Activated CD4-positive, alpha-beta T cell treated with anti-CD3 and anti-CD28 coated beads, Interleukin-2, amount 10 ng/mL, durations not matched to agents 7 days and 5 days (primary cell): ENCODE measurements around the gene ANAPC10. TPM values are rescaled to one million over a fixed set of nuclear protein-coding genes. Genes with fewer than 3 reads are reported as not detected.
"Not testable (repeated sequence)": the region's sequence is repeated elsewhere in the genome, so short reads cannot be mapped to it uniquely, and the experiment has no call there.

Experiments
- CTCF ChIA-PET: fragments of 350-600 bp; sonication (Branson Sonifier 250); formaldehyde crosslinking; loops from one replicate; lab custom pipeline; 2021; ENCODE audit warnings: antibody characterized with exemption; lab: Charles Lee
- POLR2A ChIA-PET: fragments of 350-600 bp; sonication (Branson Sonifier 250); formaldehyde crosslinking; loops from one replicate; lab custom pipeline; 2021; ENCODE audit warnings: antibody characterized with exemption; lab: Charles Lee
- DNase-seq: peaks from one replicate; pipeline ENCODE4 v3.0.0-alpha.2; 2020
- H3K27ac Mint-ChIP-seq: one replicate; pipeline ENCODE4 v1.8.0; 2021; ENCODE audit warnings: mild to moderate bottlenecking, moderate library complexity, mixed read lengths
- H3K27me3 Mint-ChIP-seq: one replicate; pipeline ENCODE4 v1.8.0; 2021; ENCODE audit warnings: mixed read lengths
- H3K36me3 Mint-ChIP-seq: one replicate; pipeline ENCODE4 v1.8.0; 2021; ENCODE audit warnings: low read depth, mixed read lengths
- H3K4me1 Mint-ChIP-seq: one replicate; pipeline ENCODE4 v1.8.0; 2021; ENCODE audit warnings: mixed read lengths
- H3K4me3 Mint-ChIP-seq: one replicate; pipeline ENCODE4 v1.8.0; 2021; ENCODE audit warnings: mild to moderate bottlenecking, moderate library complexity, mixed read lengths
- H3K9me3 Mint-ChIP-seq: one replicate; pipeline ENCODE4 v1.8.0; 2021; ENCODE audit warnings: mixed read lengths
- total RNA-seq, 2 experiments: library from RNA; stranded (reverse); gene quantifications; one replicate each; pipeline ENCODE4 v1.2.3, GENCODE V29; 2021

ANAPC10 gene, protein sequence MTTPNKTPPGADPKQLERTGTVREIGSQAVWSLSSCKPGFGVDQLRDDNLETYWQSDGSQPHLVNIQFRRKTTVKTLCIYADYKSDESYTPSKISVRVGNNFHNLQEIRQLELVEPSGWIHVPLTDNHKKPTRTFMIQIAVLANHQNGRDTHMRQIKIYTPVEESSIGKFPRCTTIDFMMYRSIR
- 10 to 100 TPM; 23.5 to 25.4 TPM for total RNA-seq

DNA sequence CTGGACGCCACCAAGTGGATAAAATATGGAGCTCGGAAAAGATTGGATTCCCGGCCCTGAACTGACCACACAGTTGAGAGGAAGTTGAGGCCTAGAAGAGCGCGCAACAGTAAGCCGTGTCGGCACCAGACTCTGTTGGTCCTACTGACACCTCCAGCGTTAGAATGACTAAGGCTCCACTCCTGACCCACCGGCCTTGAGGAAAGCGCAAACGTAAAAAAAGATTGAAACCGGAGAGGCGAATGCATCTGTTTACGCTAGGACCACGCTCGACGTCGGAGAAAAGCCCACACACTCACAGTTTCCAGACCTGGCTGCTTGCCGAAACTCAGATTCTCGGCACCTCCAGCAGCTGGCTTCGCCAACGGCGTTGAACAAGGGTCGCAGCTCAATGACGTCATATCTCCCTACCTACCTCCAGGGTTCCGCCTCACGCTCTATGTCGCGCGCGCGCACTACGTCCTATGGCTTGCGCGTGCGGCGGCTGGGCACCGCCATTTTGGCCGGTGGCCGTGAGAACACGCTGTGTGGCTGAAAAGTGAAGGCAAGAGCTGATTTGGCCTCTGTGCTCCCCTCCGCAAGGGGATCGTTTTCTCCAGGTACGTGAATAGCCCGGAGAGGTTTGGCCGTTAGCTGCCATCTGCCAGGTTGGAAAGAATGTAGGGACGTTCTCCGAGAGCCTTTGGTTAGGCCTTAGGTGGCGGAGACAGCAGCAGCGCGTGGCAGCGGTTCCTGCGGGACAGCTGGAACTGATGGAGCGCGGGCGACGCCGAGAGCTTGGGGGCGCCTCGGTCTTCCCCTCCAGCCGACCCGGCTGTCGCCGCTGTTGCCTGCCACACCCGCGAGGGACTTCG is at the start of gene ANAPC10, which contains the start of gene ABCE1:
Gene ANAPC10, minus strand, starts transcription at position 376 of the 854 bp plus-strand sequence. CDS start 2,097 bp downstream, outside the sequence.
Gene ABCE1, plus strand, starts transcription at position 491 of the 854 bp plus-strand sequence. CDS start 6,102 bp downstream, outside the sequence.
- Mint-ChIP-seq H3K4me3 (peak within 1 kb of the TSS; percentile 94), H3K4me1 (peaks cover 30% of the 10 kb centered on the region)

DNA sequence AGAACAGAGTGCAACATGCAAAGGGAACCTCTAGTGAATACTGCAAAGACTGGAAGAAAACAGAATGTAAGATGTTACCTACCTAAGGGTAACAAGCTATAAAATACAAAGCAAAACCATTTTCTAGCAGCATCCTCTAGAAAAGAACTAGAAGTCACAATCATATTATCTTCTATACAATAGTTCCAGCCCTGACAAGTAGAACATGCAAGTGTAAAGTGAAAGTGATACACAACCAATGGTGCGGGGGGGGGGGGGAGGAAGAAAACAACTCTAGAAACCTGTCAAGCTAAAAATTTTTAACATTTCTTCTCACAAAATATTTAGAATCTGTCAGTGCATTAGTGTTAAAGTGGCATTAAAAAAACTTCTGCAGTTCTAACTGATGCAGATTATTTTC is 38.2 kb upstream of the ANAPC10 start:
- H3K9me3 Mint-ChIP-seq, H3K27me3 Mint-ChIP-seq, DNase-seq, POLR2A ChIA-PET, CTCF ChIA-PET: not testable (repeated sequence)
- Mint-ChIP-seq H3K4me3 (peak overlapping the region; percentile 2), H3K27ac (peak overlapping the region; percentile 74), H3K36me3 (peaks cover 69% of the 10 kb centered on the region), H3K4me1 (peaks cover 60% of the 10 kb centered on the region)

More for the DNA sequence above, at the start of gene ANAPC10, which contains the start of gene ABCE1:
- ChIA-PET POLR2A (interaction anchor here (0.7 kb wide), 1 partner anchor 487 kb away, joined by 3 read pairs; no protein-coding TSS in a partner anchor), CTCF (interaction anchor here (0.6 to 2.4 kb wide), 7 partner anchors 11 to 166 kb away, joined by 3 to 13 read pairs (median 5); no protein-coding TSS in a partner anchor)
- H3K27ac Mint-ChIP-seq = peak within 1 kb of the TSS; percentile 98
- peaks cover 28% of the 10 kb centered on the region for H3K36me3 Mint-ChIP-seq
- DNase-seq = peak; percentile 97
- no peaks in the 10 kb centered on the region for H3K27me3 Mint-ChIP-seq
- H3K9me3 Mint-ChIP-seq = peaks cover 5% of the 10 kb centered on the region

DNA sequence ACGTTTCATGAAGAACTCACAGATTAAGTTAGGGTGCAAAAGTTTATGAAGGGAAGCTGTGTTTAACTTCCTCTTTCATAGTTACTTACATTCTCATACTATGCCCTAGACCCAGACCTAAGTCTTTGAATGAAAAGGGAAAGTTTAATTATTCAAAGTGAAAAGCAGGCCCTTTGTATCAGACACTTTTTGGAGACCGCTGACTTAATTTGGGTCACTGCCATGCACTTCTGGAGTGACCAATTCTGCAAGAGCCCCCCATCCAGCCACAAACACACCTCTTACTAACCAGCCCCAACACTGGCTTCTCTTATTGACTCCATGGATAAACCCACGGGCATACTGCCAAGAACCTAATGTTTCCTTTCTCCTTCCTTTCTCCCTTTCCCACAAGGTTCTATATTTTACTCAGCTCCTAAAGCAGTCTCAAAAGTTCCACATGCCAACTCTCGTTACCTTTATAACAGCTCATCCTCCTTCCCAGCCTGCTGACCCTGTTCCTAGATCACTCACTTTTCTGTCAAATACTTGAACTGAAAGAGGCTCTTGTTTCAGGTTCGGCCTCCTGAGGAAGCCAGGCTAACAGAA is 34.6 kb upstream of the ANAPC10 start:
- Mint-ChIP-seq H3K36me3 (peaks cover 71% of the 10 kb centered on the region), H3K27me3 (no peaks in the 10 kb centered on the region), H3K4me3 (no peak overlapping the region), H3K9me3 (peaks cover 2% of the 10 kb centered on the region), H3K27ac (peak overlapping the region; percentile 77), H3K4me1 (peaks cover 80% of the 10 kb centered on the region)
- DNase-seq = no peak
- POLR2A ChIA-PET = no interaction called here
- CTCF ChIA-PET = interaction anchor here (0.9 kb wide), 1 partner anchor 10 kb away, joined by 3 read pairs; no protein-coding TSS in a partner anchor

DNA sequence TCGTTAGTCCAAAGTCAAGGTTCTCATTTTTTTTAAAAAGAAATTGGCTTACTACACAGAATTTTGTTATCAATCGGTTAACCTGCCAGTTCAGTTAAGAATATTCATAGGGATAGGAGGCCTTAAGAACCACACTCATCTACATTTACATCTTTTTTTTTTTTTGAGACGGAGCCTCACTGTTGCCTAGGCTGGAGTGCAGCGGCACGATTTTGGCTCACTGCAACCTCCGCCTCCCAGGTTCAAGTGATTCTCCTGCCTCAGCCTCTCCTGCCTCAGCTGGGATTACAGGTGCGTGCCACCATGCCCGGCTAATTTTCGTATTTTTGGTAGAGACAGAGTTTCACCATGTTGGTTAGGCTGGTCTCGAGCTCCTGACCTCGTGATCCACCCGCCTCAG is 33.9 kb upstream of the ANAPC10 start:
- Mint-ChIP-seq H3K4me1 (peaks cover 78% of the 10 kb centered on the region), H3K4me3 (no peak overlapping the region), H3K27me3 (no peaks in the 10 kb centered on the region), H3K36me3 (peaks cover 69% of the 10 kb centered on the region), H3K9me3 (peaks cover 2% of the 10 kb centered on the region), H3K27ac (no peak overlapping the region)
- DNase-seq = no peak
- ChIA-PET CTCF (interaction anchor here (0.9 kb wide), 1 partner anchor 10 kb away, joined by 3 read pairs; no protein-coding TSS in a partner anchor), POLR2A (no interaction called here)

DNA sequence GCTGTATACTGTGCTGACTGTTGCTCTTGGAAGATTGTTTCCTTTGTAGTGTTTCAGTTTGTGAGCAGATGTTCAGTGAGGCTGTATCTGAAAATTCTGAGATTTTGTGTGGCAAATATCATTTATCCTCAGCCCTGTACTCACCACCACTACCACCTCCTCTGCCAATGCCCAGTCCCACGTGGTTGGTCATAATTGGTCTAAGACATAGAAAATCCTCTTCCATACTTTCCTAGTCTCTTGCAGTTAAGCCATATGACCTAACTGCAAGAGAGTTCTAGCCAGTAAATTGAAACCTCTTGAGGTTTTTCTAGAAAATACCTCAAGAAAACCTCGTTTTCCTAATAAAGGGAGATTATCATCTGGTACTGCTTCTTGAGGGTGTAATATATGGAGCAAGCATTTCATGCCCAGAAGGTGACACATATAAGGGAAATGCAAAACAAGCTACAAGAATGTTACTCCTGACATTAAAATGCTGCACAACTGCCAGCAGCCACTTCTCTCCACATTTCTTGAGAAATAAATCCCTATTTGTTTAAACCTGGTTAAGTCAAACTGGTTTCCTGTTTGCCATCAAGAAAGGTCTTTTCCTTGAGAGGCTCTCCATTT is 32.9 kb upstream of the ANAPC10 start:
- Mint-ChIP-seq H3K4me1 (peaks cover 80% of the 10 kb centered on the region), H3K4me3 (peak overlapping the region; percentile 43), H3K9me3 (peaks cover 2% of the 10 kb centered on the region), H3K27me3 (no peaks in the 10 kb centered on the region), H3K27ac (peak overlapping the region; percentile 85), H3K36me3 (peaks cover 74% of the 10 kb centered on the region)
- DNase-seq = no peak
- ChIA-PET POLR2A (no interaction called here), CTCF (no interaction called here)

DNA sequence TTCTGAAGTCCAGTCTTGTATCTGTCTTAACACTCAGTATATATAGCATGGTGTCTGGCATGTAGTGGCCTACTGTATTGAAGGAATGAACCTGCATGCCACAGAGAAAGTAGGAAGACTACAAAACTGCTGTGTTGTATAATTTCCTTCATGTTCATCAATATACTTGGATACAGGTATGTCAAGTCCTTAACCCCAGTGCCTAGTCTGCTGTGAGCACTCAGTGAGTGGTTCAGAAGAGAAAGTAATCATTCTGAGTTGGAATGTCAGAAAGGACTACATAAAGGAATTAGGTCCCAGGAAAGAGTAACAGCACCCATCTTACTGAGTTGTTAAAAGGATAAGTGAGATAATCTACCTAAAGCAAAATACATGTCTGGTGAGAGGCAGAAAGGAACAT is 32.1 kb upstream of the ANAPC10 start:
- no peak overlapping the region for H3K4me3 Mint-ChIP-seq
- POLR2A ChIA-PET = no interaction called here

DNA sequence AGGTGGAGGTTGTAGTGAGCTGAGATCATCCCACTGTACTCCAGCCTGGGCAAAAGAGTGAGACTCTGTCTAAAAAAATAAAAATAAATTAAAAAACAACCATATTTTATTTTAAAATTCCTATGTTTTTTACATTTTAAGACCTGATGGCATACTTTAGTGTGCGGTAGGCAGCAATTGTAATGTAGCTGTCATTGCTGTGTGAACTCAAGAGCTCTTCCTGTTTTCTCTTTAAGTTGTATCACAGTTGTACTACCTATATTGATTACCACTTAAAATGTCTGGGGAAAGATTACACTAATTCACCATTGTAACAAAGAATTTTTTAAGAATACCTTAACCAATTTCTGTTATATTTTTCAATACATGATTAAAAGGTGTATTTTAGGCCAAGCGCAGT is 27.4 kb upstream of the ANAPC10 start:
- CTCF ChIA-PET = interaction anchor here (0.8 to 1.3 kb wide), 3 partner anchors 51 to 73 kb away, joined by 3 read pairs; no protein-coding TSS in a partner anchor
- no peak for DNase-seq
- peaks cover 69% of the 10 kb centered on the region for H3K36me3 Mint-ChIP-seq
- POLR2A ChIA-PET = interaction anchor here (0.7 kb wide), 1 partner anchor 53 kb away, joined by 3 read pairs; no protein-coding TSS in a partner anchor
- H3K27ac Mint-ChIP-seq = peak overlapping the region; percentile 95
- H3K27me3 Mint-ChIP-seq = no peaks in the 10 kb centered on the region
- H3K4me3 Mint-ChIP-seq = no peak overlapping the region
- peaks cover 47% of the 10 kb centered on the region for H3K4me1 Mint-ChIP-seq
- peaks cover 2% of the 10 kb centered on the region for H3K9me3 Mint-ChIP-seq

More for the DNA sequence above, 32.1 kb upstream of the ANAPC10 start:
- H3K36me3 Mint-ChIP-seq = peaks cover 73% of the 10 kb centered on the region
- H3K27ac Mint-ChIP-seq = peak overlapping the region; percentile 85
- peaks cover 78% of the 10 kb centered on the region for H3K4me1 Mint-ChIP-seq
- CTCF ChIA-PET = no interaction called here
- peaks cover 3% of the 10 kb centered on the region for H3K9me3 Mint-ChIP-seq
- H3K27me3 Mint-ChIP-seq = no peaks in the 10 kb centered on the region
- no peak for DNase-seq

DNA sequence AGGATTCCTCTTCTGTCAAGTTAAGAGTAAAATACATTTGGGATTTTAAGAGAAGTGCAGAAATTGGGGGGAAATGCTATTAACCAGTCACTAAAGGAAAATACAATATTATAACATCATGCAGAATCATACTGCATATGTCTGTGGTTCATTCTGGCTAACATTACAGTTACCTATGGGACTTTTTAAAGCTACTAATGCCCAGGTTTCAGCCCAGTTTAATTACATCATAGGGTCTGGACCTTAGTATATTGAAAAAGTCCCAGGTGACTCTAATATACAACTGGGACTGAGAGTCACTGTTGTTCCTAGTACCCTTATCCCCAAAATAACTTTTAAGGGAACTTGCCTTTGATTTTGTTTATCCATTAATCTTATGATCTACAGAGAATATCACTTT is 10.1 kb upstream of the ANAPC10 start:
- Mint-ChIP-seq H3K27ac (no peak overlapping the region), H3K4me1 (no peaks in the 10 kb centered on the region), H3K4me3 (no peak overlapping the region), H3K27me3 (no peaks in the 10 kb centered on the region), H3K36me3 (peaks cover 42% of the 10 kb centered on the region), H3K9me3 (no peaks in the 10 kb centered on the region)
- no peak for DNase-seq
- ChIA-PET POLR2A (no interaction called here), CTCF (interaction anchor here (1.3 kb wide), 1 partner anchor 16 kb away, joined by 3 read pairs; no protein-coding TSS in a partner anchor)

DNA sequence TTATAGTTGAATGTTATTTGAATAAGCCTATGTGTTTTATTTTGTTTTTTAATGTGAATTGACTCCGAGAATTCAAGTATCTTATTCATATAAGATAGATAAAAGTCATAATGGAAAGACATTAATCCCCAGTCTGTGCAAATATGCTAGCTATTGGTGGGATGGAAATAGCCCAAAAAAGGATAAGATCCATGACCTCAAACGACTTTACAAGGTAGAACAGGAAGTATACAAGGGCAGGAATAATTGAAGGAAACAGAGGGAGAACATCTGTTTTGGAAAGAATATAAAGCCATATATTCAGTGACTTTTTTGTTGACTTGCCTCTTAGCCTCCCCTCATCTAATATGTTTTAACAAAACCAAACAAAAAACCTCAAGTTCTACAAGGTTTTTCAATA is 9.1 kb upstream of the ANAPC10 start:
- no peaks in the 10 kb centered on the region for H3K4me1 Mint-ChIP-seq
- H3K9me3 Mint-ChIP-seq = no peaks in the 10 kb centered on the region
- DNase-seq = no peak
- H3K4me3 Mint-ChIP-seq = no peak overlapping the region
- peaks cover 34% of the 10 kb centered on the region for H3K36me3 Mint-ChIP-seq
- no peak overlapping the region for H3K27ac Mint-ChIP-seq
- ChIA-PET CTCF (interaction anchor here (0.9 kb wide), 1 partner anchor 8 kb away, joined by 3 read pairs; no protein-coding TSS in a partner anchor), POLR2A (no interaction called here)
- H3K27me3 Mint-ChIP-seq = no peaks in the 10 kb centered on the region

DNA sequence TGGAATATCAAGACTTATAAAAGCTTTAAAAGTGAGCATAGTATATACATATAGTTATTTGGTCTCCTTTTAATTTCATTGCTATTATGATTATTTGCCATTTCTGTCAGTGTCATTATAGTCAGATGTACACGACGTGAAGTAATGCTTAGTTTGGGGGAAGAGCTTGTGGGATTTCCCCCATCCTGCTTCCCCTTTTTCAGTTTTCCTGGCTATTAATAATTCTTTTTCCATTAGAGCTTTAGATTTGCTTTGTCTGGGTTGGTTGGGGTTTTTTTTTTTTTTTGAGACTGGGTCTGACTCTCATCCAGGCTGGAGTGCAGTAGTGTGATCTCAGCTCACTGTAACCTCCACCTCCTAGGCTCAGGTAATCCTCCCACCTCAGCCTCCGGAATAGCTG is 5.5 kb upstream of the ANAPC10 start:
- CTCF ChIA-PET = interaction anchor here (0.7 to 1.8 kb wide), 2 partner anchors 10 to 546 kb away, joined by 3 read pairs; no protein-coding TSS in a partner anchor
- no peak for DNase-seq
- H3K36me3 Mint-ChIP-seq = peaks cover 20% of the 10 kb centered on the region
- POLR2A ChIA-PET = interaction anchor here (1.0 kb wide), 1 partner anchor 74 kb away, joined by 3 read pairs; no protein-coding TSS in a partner anchor
- no peaks in the 10 kb centered on the region for H3K27me3 Mint-ChIP-seq
- H3K4me3 Mint-ChIP-seq = no peak overlapping the region
- no peaks in the 10 kb centered on the region for H3K9me3 Mint-ChIP-seq
- peak overlapping the region; percentile 60 for H3K27ac Mint-ChIP-seq
- peaks cover 11% of the 10 kb centered on the region for H3K4me1 Mint-ChIP-seq

DNA sequence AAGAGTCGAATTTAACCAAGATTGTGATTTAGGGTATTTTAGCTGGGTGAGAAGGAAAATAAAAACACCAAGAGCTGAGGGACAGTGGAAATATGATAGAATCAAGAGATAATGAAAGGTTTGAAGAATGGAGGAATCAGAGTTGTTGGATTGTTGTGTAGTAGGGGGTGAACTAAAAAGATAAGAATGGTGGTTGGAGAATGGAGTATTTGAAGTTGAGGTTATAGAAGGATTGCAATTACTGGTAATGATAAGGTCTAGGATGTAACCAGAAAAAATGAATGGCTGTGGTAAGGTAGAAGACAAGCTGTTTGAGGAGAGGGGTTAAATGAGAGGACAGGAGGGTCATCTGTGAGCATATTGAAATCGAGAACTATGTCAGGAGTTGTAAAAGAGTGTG is 4.6 kb upstream of the ANAPC10 start:
- Mint-ChIP-seq H3K9me3 (no peaks in the 10 kb centered on the region), H3K4me1 (peaks cover 11% of the 10 kb centered on the region), H3K36me3 (peaks cover 15% of the 10 kb centered on the region), H3K4me3 (no peak overlapping the region), H3K27ac (no peak overlapping the region), H3K27me3 (no peaks in the 10 kb centered on the region)
- no peak for DNase-seq
- CTCF ChIA-PET = interaction anchor here (0.6 to 2.7 kb wide), 2 partner anchors 10 to 77 kb away, joined by 4 to 14 read pairs; no protein-coding TSS in a partner anchor
- POLR2A ChIA-PET = no interaction called here

DNA sequence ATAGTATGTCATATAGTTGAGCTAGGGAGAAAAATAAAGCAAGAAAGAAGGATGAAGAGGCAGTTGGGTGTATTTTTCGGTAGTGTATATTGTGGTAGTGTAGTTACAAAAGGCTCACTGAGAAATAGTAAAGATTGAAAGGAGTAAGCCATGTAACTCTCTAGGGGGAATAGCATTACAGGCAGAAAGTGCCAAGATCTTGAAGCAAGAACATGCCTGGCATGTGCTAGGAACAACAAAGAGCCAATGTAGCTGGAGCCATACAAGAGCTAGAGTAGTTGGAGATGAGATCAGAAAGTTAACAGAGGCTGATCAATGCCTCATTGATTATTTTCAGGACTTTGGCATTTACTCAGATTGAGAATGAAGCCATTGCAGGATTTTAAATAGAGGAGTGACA is 3.1 kb upstream of the ANAPC10 start:
- no peak for DNase-seq
- POLR2A ChIA-PET = no interaction called here
- no peaks in the 10 kb centered on the region for H3K9me3 Mint-ChIP-seq
- no peaks in the 10 kb centered on the region for H3K27me3 Mint-ChIP-seq
- no peak overlapping the region for H3K27ac Mint-ChIP-seq
- CTCF ChIA-PET = interaction anchor here (1.1 to 3.0 kb wide), 3 partner anchors 11 to 59 kb away, joined by 4 to 14 read pairs (median 11); no protein-coding TSS in a partner anchor
- H3K4me1 Mint-ChIP-seq = peaks cover 18% of the 10 kb centered on the region
- peaks cover 7% of the 10 kb centered on the region for H3K36me3 Mint-ChIP-seq
- no peak overlapping the region for H3K4me3 Mint-ChIP-seq
